Activated gamma-delta T cell (primary cell): ENCODE measurements around the gene WWOX.

Experiments
- DNase-seq: peaks from one replicate; lab custom pipeline; 2025; lab: John Stamatoyannopoulos, UW

The WWOX gene

GRCh38 chr16:78298986-78299385 lies 199.5 kb downstream of the WWOX start:
- DNase-seq, result no peak

GRCh38 chr16:78300469-78300868 lies 201.0 kb downstream of the WWOX start:
- no peak for DNase-seq

- no peak for DNase-seq
Measured at GRCh38 chr16:78303946-78304345, 204.5 kb downstream of the WWOX start.

GRCh38 chr16:78306361-78306760 lies 206.9 kb downstream of the WWOX start:
- DNase-seq, result no peak

GRCh38 chr16:78307824-78308528 lies 208.5 kb downstream of the WWOX start:
- no peak for DNase-seq

- DNase-seq, result no peak
Measured at GRCh38 chr16:78309763-78310162, 210.3 kb downstream of the WWOX start.

GRCh38 chr16:78310196-78310595 lies 210.7 kb downstream of the WWOX start:
- DNase-seq, result no peak

GRCh38 chr16:78310990-78311561 lies 211.6 kb downstream of the WWOX start:
- DNase-seq, result no peak

- no peak for DNase-seq
Measured at GRCh38 chr16:78311831-78312230, 212.4 kb downstream of the WWOX start.

- DNase-seq, result no peak
Measured at GRCh38 chr16:78317564-78318240, 218.2 kb downstream of the WWOX start.

- no peak for DNase-seq
Measured at GRCh38 chr16:78321620-78322360, 222.3 kb downstream of the WWOX start.

- no peak for DNase-seq
Measured at GRCh38 chr16:78323315-78323714, 223.9 kb downstream of the WWOX start.

GRCh38 chr16:78324649-78325285 lies 225.3 kb downstream of the WWOX start:
- DNase-seq, result no peak

GRCh38 chr16:78325468-78326352 lies 226.3 kb downstream of the WWOX start:
- no peak for DNase-seq

GRCh38 chr16:78326731-78327130 lies 227.3 kb downstream of the WWOX start:
- DNase-seq, result no peak

- no peak for DNase-seq
Measured at GRCh38 chr16:78331731-78332130, 232.3 kb downstream of the WWOX start.

GRCh38 chr16:78333808-78334207 lies 234.4 kb downstream of the WWOX start:
- no peak for DNase-seq

GRCh38 chr16:78340590-78340989 lies 241.1 kb downstream of the WWOX start:
- no peak for DNase-seq

GRCh38 chr16:78348068-78348467 lies 248.6 kb downstream of the WWOX start:
- DNase-seq, result no peak

- no peak for DNase-seq
Measured at GRCh38 chr16:78348886-78349285, 249.4 kb downstream of the WWOX start.

- DNase-seq, result no peak
Measured at GRCh38 chr16:78352184-78352583, 252.7 kb downstream of the WWOX start.
